ENCODE measurements around the gene RBPJL. TPM values are rescaled to one million over a fixed set of nuclear protein-coding genes. Genes with fewer than 3 reads are reported as not detected.

Gene RBPJL
- total RNA-seq, 1 experiment from 2014 or later = not detected

- TF ChIP-seq EZH2 (IDR thresholded peaks at IDR 0.05; ENCODE audit: borderline replicate concordance, low read depth, low read length, poor library complexity, severe bottlenecking) (no peak), CTCF (conservative IDR thresholded peaks at IDR 0.05; ENCODE audit: low read depth, low read length) (no peak)
- POLR2A ChIA-PET (ENCODE audit: low non-redundant PET) = no interaction called here
- intact Hi-C loops (cut with micrococcal nuclease; ENCODE audit: unreplicated experiment) = loop anchor here (5.0 kb wide), 1 partner anchor 454 kb away; no protein-coding TSS in a partner anchor
- Histone ChIP-seq H3K4me3 (ENCODE audit: low read depth, low read length, poor library complexity, severe bottlenecking) (no peak overlapping the region), H3K9me3 (ENCODE audit: low read depth, low read length, poor library complexity, severe bottlenecking) (no peaks in the 10 kb centered on the region), H3K36me3 (ENCODE audit: insufficient read depth, low read length, poor library complexity, severe bottlenecking) (no peaks in the 10 kb centered on the region), H3K4me1 (ENCODE audit: insufficient read depth, low read length, poor library complexity, severe bottlenecking) (peaks cover 7% of the 10 kb centered on the region), H3K27me3 (replicated peaks; ENCODE audit: insufficient read depth, low read depth, low read length, poor library complexity) (peaks cover 4% of the 10 kb centered on the region), H3K27ac (ENCODE audit: low read depth, low read length, poor library complexity, severe bottlenecking) (no peak overlapping the region)
- BruUV-seq (replicated peaks) = no TSS peak
- DNase-seq (ENCODE audit: low spot score) = no peak
- CTCF ChIA-PET = interaction anchor here (0.6 to 2.0 kb wide), 3 partner anchors 18 to 132 kb away, joined by 3 to 6 read pairs (median 5); no protein-coding TSS in a partner anchor
Measured at GRCh38 chr20:45317826-45318225, 11.2 kb downstream of the RBPJL start.

- intact Hi-C loops (cut with micrococcal nuclease; ENCODE audit: unreplicated experiment) = loop anchor here (5.0 kb wide), 1 partner anchor 454 kb away; no protein-coding TSS in a partner anchor
- Histone ChIP-seq H3K9me3 (ENCODE audit: low read depth, low read length, poor library complexity, severe bottlenecking) (no peaks in the 10 kb centered on the region), H3K27ac (ENCODE audit: low read depth, low read length, poor library complexity, severe bottlenecking) (peak overlapping the region; percentile 15), H3K27me3 (replicated peaks; ENCODE audit: insufficient read depth, low read depth, low read length, poor library complexity) (peaks cover 4% of the 10 kb centered on the region), H3K4me3 (ENCODE audit: low read depth, low read length, poor library complexity, severe bottlenecking) (no peak overlapping the region), H3K4me1 (ENCODE audit: insufficient read depth, low read length, poor library complexity, severe bottlenecking) (peaks cover 7% of the 10 kb centered on the region), H3K36me3 (ENCODE audit: insufficient read depth, low read length, poor library complexity, severe bottlenecking) (no peaks in the 10 kb centered on the region)
- no peak for DNase-seq (ENCODE audit: low spot score)
- no peak for TF ChIP-seq EZH2 (IDR thresholded peaks at IDR 0.05; ENCODE audit: borderline replicate concordance, low read depth, low read length, poor library complexity, severe bottlenecking)
- TF ChIP-seq CTCF (conservative IDR thresholded peaks at IDR 0.05; ENCODE audit: low read depth, low read length) = no peak
- CTCF ChIA-PET = interaction anchor here (0.6 to 2.9 kb wide), 11 partner anchors 10 to 453 kb away, joined by 3 to 17 read pairs (median 4); partner anchors contain the start of genes SYS1 and TOMM34
- no TSS peak for BruUV-seq (replicated peaks)
- POLR2A ChIA-PET (ENCODE audit: low non-redundant PET) = interaction anchor here (0.6 kb wide), 1 partner anchor 478 kb away, joined by 3 read pairs; no protein-coding TSS in a partner anchor
Measured at GRCh38 chr20:45318386-45318939, 11.8 kb downstream of the RBPJL start.

GRCh38 chr20:45318948-45319347 lies 12.3 kb downstream of the RBPJL start:
- CTCF ChIA-PET = interaction anchor here (0.6 to 2.9 kb wide), 9 partner anchors 10 to 452 kb away, joined by 3 to 17 read pairs (median 4); partner anchors contain the start of genes SYS1 and TOMM34
- Histone ChIP-seq H3K9me3 (ENCODE audit: low read depth, low read length, poor library complexity, severe bottlenecking) (no peaks in the 10 kb centered on the region), H3K27ac (ENCODE audit: low read depth, low read length, poor library complexity, severe bottlenecking) (peak overlapping the region; percentile 15), H3K4me1 (ENCODE audit: insufficient read depth, low read length, poor library complexity, severe bottlenecking) (peaks cover 7% of the 10 kb centered on the region), H3K27me3 (replicated peaks; ENCODE audit: insufficient read depth, low read depth, low read length, poor library complexity) (peaks cover 4% of the 10 kb centered on the region), H3K36me3 (ENCODE audit: insufficient read depth, low read length, poor library complexity, severe bottlenecking) (no peaks in the 10 kb centered on the region), H3K4me3 (ENCODE audit: low read depth, low read length, poor library complexity, severe bottlenecking) (no peak overlapping the region)
- TF ChIP-seq CTCF (conservative IDR thresholded peaks at IDR 0.05; ENCODE audit: low read depth, low read length) (no peak), EZH2 (IDR thresholded peaks at IDR 0.05; ENCODE audit: borderline replicate concordance, low read depth, low read length, poor library complexity, severe bottlenecking) (no peak)
- POLR2A ChIA-PET (ENCODE audit: low non-redundant PET) = interaction anchor here (0.6 kb wide), 1 partner anchor 477 kb away, joined by 3 read pairs; no protein-coding TSS in a partner anchor
- intact Hi-C loops (cut with micrococcal nuclease; ENCODE audit: unreplicated experiment) = loop anchor here (1.0 to 5.0 kb wide), 3 partner anchors 118 to 453 kb away; no protein-coding TSS in a partner anchor
- BruUV-seq (replicated peaks) = no TSS peak
- no peak for DNase-seq (ENCODE audit: low spot score)

Data from A673 (cell line).